Measurements from ENCODE around the gene BCL6.

Gene BCL6

GRCh38 chr3:187774185-187774789 lies 29.0 kb upstream of the BCL6 start:
- TF ChIP-seq CTCF (IDR thresholded peaks at IDR 0.05; ENCODE audit: control insufficient read depth, insufficient read depth, low read depth, low read length, missing control alignments), result no peak
- H3K4me3 ChIP-seq (ENCODE audit: control insufficient read depth, low read depth, low read length), result no peak overlapping the region
- no peak for DNase-seq (ENCODE audit: low read depth)

- H3K4me3 ChIP-seq (ENCODE audit: control insufficient read depth, low read depth, low read length), result no peak overlapping the region
- TF ChIP-seq CTCF (IDR thresholded peaks at IDR 0.05; ENCODE audit: control insufficient read depth, insufficient read depth, low read depth, low read length, missing control alignments), result no peak
- no peak for DNase-seq (ENCODE audit: low read depth)
Measured at GRCh38 chr3:187773233-187774184, 28.2 kb upstream of the BCL6 start.

- TF ChIP-seq CTCF (IDR thresholded peaks at IDR 0.05; ENCODE audit: control insufficient read depth, insufficient read depth, low read depth, low read length, missing control alignments), result no peak
- DNase-seq (ENCODE audit: low read depth), result no peak
- no peak overlapping the region for H3K4me3 ChIP-seq (ENCODE audit: control insufficient read depth, low read depth, low read length)
Measured at GRCh38 chr3:187770224-187770623, 25.0 kb upstream of the BCL6 start.

GRCh38 chr3:187769771-187770170 lies 24.5 kb upstream of the BCL6 start:
- DNase-seq (ENCODE audit: low read depth), result no peak
- no peak overlapping the region for H3K4me3 ChIP-seq (ENCODE audit: control insufficient read depth, low read depth, low read length)
- TF ChIP-seq CTCF (IDR thresholded peaks at IDR 0.05; ENCODE audit: control insufficient read depth, insufficient read depth, low read depth, low read length, missing control alignments), result no peak

- TF ChIP-seq CTCF (IDR thresholded peaks at IDR 0.05; ENCODE audit: control insufficient read depth, insufficient read depth, low read depth, low read length, missing control alignments), result no peak
- peak; percentile 76 for DNase-seq (ENCODE audit: low read depth)
- no peak overlapping the region for H3K4me3 ChIP-seq (ENCODE audit: control insufficient read depth, low read depth, low read length)
Measured at GRCh38 chr3:187767266-187768012, 22.2 kb upstream of the BCL6 start.

GRCh38 chr3:187765342-187765741 lies 20.1 kb upstream of the BCL6 start:
- TF ChIP-seq CTCF (IDR thresholded peaks at IDR 0.05; ENCODE audit: control insufficient read depth, insufficient read depth, low read depth, low read length, missing control alignments), result no peak
- DNase-seq (ENCODE audit: low read depth), result no peak
- no peak overlapping the region for H3K4me3 ChIP-seq (ENCODE audit: control insufficient read depth, low read depth, low read length)
